Measurements from ENCODE around the gene KRT75. TPM values are rescaled to one million over a fixed set of nuclear protein-coding genes. Genes with fewer than 3 reads are reported as not detected.
A peak's percentile ranks its signal among the peaks of the same experiment; 100 is the strongest.
"Not testable (repeated sequence)": the region's sequence is repeated elsewhere in the genome, so short reads cannot be mapped to it uniquely, and the experiment has no call there.

The KRT75 gene
- total RNA-seq, 1 donor from 2014 or later = not detected

DNA sequence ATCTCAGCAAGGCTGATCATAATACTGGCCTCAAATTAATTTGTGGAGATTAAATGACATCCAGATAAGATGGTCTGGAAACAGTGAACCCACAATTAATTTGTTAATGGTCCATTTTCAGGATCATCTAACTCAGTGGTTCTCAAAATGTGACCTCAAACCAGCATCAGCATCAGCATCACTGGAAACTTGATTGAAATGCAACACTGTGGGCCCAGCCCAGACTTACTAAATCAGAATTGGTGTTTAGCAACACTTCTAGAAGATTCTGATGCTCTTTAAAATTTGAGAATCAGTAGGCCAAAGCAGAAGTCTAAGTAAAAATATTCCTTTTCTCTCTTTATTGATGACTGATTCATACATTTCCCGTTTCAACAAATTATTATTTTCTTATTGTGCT is 17.4 kb downstream of the KRT75 start:
- no peak for DNase-seq (ENCODE audit: low spot score)

GRCh38 chr12:52415870-52416750 is 18.1 kb downstream of the KRT75 start:
- DNase-seq (ENCODE audit: low spot score) = peak; percentile 69

DNA sequence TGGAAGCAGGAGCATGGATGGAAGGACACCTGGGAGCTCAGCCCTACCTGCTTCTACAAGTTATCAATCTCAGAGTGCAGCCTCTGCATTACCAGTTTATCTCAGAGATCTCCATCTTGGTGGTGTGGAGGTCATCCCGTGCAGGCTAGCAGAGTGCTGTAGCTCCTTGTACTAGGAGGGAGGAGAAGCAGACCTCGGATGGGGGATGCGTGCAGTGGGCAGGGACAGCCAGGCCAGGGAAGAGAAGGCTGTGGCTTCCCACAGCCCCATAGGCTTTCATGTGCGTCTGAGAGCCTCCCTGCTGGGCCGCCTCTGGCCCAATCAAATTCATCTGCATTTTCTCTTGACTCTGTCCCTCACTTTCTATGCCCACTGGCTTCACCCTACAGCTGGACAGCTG is 19.2 kb downstream of the KRT75 start:
- no peak for DNase-seq (ENCODE audit: low spot score)

- no peak for DNase-seq (ENCODE audit: low spot score)
Measured at GRCh38 chr12:52413782-52414345, 20.3 kb downstream of the KRT75 start.

GRCh38 chr12:52413202-52413601 is 21.0 kb downstream of the KRT75 start:
- DNase-seq (ENCODE audit: low spot score) = no peak

GRCh38 chr12:52411815-52412214 is 22.4 kb downstream of the KRT75 start:
- no peak for DNase-seq (ENCODE audit: low spot score)

DNA sequence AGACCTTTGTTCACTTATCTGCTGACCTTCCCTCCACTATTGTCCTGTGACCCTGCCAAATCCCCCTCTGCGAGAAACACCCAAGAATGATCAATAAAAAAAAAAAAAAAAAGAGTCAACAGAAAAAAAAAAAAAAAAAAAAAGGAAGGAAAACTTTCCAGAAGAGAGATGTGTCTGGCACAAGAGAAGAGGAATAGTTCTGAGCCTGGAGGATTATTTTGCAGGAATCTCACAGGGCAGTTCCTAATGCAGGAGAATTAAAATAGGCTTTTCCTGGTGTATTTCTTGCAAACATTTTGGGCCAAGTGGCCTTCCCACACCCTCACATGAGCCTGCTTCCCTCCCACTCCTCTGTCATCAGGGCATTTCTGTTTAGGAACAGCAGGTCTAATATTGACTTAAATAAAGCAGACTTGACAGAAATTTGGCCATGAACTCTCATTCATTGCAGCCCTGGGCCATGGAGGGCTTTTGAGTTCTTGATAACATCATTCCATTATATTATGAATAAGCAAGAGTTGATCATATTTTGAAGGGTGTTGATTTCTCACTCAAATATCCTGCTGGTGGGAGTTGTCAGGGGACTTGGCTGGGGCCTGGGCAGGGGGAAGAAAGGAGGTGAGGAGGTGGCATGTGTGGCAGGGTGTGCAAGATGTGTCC is 23.5 kb downstream of the KRT75 start:
- not testable (repeated sequence) for DNase-seq (ENCODE audit: low spot score)

DNA sequence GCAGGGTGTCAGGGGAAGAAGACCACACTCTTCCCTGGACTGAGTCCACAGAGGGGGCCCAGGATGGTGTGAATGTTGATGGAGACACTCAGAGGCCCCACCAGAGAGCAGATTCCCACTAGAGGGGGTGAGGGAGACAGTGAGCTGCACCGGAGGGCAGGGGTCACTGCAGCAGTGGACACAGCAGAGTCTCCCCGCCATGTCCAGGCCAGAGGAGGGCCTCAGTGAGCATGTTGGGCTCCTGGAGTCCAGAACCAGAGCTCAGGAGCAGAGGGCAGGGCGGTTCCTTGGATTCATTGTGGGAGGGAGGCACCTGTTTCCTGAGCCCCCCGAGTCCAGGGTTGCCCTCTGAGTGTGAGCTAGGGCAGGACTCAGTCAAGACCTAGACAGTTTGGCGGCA is 26.3 kb downstream of the KRT75 start:
- DNase-seq (ENCODE audit: low spot score) = no peak

- DNase-seq (ENCODE audit: low spot score) = no peak
Measured at GRCh38 chr12:52405922-52406385, 28.2 kb downstream of the KRT75 start, which contains the start of gene KRT82. KRT82 (minus strand) TSS chr12:52406335; CDS start chr12:52406277, 58 bp downstream.

GRCh38 chr12:52404951-52405350 is 29.2 kb downstream of the KRT75 start:
- DNase-seq (ENCODE audit: low spot score) = no peak

GRCh38 chr12:52403561-52403960 is 30.6 kb downstream of the KRT75 start:
- DNase-seq (ENCODE audit: low spot score) = no peak

DNA sequence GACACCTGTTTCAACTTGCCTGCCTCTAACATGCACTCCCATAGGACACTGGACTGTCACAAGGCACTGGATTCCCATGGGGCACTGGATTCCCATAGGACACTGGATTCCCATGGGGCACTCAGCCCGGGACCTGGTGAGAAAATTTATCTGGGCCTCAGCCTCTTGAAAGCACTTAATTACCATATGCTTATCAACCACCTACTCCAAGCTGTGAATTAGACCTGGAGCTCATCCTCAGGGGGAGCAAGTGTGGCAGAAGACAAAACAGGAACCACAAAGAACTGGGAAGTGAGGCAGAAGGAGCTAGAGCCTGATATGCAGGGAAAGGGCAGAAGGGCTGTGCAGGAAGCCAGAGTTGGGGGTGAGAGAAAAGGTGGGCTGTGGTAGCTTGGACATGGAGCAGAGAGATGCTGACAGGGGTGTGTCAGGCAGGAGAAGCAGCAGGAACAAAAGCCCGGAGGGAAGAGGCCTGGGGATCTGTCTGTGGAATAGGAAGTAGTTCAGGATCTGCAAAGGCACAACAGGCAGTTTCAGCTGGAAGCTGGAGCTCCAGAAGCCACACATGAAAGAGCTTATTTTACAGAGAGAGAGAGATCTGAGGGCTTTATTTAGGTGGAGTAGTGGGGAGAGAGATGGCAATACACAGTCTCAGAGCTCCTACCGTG is 31.2 kb downstream of the KRT75 start:
- no peak for DNase-seq (ENCODE audit: low spot score)

DNA sequence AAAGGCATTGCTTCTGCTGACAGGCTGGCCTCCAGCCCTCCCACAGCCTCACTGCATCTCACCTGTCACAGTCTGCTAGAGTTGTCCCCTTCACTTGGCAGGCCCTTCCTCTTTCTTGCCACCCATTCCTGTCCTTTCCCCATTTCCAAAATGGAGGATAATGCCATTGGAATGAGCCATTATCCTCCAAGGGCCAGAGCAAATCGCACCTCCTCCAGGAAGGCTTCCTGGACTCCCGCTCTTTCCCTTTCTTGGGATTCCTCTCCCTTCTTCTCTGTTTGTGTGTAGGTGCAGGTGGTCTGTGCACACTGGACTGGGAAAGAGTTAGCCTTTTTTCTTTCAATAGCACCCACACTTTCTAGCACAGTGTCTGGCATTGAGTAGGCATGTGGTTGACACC is 31.8 kb downstream of the KRT75 start:
- DNase-seq (ENCODE audit: low spot score) = no peak

DNA sequence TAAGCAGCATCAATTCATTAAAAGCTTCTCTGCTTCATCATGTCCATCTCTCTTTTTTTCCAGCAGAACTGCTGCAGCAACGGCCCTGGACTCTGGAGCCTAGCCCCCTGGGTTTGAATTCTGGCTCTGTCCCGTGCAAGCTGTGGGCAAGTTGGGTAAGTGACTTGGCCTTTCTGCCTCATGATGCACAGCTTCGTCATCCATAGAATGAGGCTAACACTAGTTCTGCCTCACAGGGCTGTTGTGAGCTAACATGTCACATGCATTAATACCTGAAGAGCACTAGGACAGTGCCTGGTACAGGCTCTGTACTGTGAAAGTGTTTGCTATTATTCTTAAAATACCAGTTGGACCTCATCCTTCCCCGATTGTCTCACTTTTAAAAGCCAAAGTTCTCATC is 32.2 kb downstream of the KRT75 start:
- DNase-seq (ENCODE audit: low spot score) = no peak

GRCh38 chr12:52401526-52401925 is 32.6 kb downstream of the KRT75 start:
- DNase-seq (ENCODE audit: low spot score) = no peak

DNA sequence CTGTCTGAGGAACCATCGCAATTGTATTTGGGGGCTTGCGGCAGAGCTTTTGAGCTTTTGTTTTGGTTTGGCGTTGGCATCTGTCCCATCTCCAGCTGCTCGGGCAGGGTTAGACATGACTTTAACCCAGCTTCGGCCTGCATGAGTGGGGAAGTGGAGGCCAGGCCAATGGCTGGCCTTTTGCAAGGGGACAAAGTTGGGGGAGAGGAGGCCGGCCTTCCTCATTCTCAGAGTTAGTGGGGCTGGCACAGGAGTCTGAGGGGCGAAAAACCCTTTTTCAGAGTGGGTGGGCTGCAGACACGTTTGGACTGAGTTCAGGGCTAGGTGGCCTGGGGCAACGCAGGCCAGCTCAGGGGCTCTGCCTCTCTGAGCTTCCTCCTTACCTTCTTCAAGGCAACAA is 33.3 kb downstream of the KRT75 start:
- no peak for DNase-seq (ENCODE audit: low spot score)

DNA sequence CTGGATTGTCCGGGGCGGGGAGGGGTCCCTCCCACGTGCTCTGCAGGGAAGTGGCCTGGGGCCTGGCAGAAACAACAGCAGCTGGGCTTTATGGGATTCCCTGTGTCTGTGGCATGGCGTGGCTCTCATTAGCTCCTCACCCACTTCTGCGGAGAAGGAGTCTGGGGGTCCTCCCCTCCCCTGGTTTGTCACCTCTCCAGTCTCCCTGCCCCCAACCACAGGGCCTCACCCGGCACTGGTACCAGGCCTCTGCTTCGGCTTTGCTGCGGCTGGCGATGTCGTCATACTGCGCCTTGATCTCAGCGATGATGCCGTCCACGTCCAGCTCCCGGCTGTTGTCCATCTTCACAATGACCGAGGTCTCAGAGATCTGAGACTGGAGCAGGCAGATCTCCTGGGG is 34.4 kb downstream of the KRT75 start:
- no peak for DNase-seq (ENCODE audit: low spot score)

GRCh38 chr12:52398176-52398575 is 36.0 kb downstream of the KRT75 start:
- DNase-seq (ENCODE audit: low spot score) = no peak

DNA sequence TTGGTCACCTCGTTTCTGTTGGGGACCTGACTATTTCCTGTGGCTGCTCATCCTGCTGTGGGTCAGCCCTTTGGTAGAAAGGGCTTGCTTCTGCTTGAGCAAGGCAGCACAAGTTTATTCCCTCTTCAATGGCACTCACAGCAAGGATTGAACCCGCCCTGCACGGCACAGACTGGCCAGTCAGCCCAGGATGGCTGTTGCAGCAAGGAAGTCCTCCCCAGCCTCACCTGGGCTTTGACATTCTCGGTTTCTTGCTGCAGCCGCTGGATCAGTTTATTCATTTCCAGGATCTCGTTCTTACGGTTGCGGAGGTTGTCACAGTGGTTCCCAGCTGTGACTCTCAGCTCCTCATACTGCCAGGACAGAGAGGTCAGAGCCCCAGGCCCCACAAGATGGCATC is 37.5 kb downstream of the KRT75 start:
- no peak for DNase-seq (ENCODE audit: low spot score)

GRCh38 chr12:52395761-52396434 is 38.3 kb downstream of the KRT75 start:
- peak; percentile 24 for DNase-seq (ENCODE audit: low spot score)

GRCh38 chr12:52394836-52395405 is 39.2 kb downstream of the KRT75 start:
- no peak for DNase-seq (ENCODE audit: low spot score)

Measured in mucosa of gallbladder (tissue), 1 donor.